GM18951 (cell line): ENCODE data around the gene NACAD.

Experiments
- POLR2A ChIP-seq: IDR thresholded peaks from 4 replicates; pipeline ENCODE4 v1.6.1; 2011; ENCODE audit warnings: mild to moderate bottlenecking; ENCODE audit not compliant: insufficient read length, insufficient read depth; ENCODE audit errors: extremely low read depth
- in situ Hi-C: fragments of 300-500 bp; cut with MboI; formaldehyde crosslinking; loops from one replicate; pipeline ENCODE4 v1.12.0; 2022; ENCODE audit warnings: low sequenced_read_pairs, mixed read lengths, inconsistent platforms; ENCODE audit not compliant: unreplicated experiment

Gene NACAD

GRCh38 chr7:45092100-45092930 is 3.5 kb upstream of the NACAD start:
- in situ Hi-C loops = no loop called here

DNA sequence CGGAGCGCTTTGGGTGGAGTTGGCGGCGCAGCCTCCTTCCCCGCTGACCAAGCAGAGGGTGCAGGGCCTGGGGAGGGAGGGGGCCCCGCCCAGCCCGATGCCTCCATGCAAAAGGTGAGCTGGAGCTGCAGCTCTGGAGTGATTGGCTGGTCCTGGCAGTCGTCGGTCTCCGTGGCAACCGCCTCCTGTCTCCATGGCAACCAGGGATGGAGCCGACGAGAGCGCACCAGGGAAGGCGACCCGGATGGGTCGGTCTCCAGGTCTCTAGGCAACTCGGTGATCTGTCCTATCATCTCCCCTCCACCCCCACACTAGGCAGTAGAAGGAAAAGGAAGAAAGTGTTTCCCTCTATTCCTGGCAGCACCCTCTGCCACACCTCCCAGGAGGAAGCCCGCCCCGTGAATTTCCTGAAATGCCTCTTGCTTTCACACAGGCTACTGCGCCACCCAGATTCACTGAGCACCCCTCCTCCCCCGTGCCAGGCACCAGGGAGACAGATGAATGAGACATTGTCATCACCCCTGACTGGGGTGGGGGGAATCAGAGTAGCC is 647 bp upstream of the NACAD start:
- in situ Hi-C loops = no loop called here
- no peak for TF ChIP-seq POLR2A

More at GRCh38 chr7:45092100-45092930, 3.5 kb upstream of the NACAD start:
- no peak for TF ChIP-seq POLR2A

GRCh38 chr7:45088146-45088701 is 545 bp downstream of the NACAD start:
- in situ Hi-C loops = no loop called here
- no peak for TF ChIP-seq POLR2A

DNA sequence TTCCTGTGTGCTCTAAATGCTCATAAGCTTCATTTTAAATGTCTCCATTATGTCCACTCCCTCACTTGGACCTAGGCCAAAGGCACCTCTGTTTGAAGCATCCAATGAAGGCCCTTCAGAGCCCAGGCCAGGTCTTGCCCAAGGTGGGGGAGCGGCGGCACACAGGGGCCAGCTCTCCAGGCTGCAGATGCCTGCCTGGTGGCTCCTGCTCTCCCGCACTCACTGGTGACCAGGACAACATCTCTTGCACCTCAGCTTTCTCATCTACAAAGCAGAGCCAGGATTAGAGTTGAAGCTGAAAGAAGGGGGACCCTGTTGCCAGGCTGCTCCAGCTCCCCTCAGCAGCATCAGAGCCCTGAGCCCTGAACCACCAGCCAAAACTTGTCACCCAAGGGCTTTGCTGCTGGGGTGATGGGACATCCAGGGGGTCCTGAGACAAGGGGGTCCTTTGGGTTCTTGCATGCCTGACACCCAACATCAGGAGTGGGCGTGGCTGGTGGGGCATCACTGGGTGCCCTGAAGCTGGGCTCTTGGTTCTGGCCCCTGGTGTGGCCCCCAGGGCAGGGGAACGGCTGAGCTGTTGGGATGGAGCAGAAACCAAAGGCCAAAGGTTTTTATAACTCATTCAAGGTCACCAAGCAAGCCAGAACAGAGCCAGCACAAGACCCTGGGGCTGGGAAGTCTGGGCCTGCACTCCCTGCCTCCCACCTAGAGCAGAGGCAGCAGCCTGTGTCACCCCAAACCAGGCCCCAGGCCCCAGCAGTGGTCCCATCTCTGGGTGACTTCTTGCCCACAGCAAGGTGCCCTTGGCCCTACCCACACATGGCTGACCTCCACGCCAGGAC is 1.2 kb downstream of the NACAD start:
- in situ Hi-C loops = no loop called here
- no peak for TF ChIP-seq POLR2A

- no peak for TF ChIP-seq POLR2A
- in situ Hi-C loops = no loop called here
Measured at GRCh38 chr7:45086331-45087065, 2.3 kb downstream of the NACAD start.

DNA sequence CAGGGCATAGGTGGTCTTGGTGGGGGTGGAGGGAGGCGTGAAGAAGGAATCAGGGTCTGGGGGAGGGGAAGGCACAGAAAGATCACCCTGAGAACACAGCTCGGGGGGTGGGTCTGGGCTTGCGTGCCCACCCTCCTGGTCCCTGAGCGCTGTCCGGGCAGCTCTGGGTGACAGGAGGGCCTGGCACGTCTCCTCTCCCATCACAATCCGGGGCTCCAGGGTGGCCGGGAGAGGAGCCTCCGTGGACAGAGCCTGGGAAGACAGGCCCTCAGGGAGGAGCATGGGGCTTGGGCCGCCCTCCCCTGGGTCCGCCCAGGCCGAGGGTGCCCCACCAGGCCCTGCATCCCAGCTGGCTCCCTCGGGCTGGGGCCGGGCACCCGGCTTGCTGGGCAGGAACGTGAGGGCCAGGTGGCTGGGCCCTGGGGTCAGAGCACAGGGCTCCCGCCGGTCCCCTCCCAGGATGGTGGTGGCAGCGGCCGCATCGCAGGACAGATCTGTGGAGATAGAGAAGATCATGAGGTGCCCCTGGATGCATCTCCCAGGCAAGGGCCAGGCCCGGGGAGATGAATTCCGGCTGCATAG is 3.1 kb downstream of the NACAD start:
- no peak for TF ChIP-seq POLR2A
- in situ Hi-C loops = no loop called here

- no peak for TF ChIP-seq POLR2A
- in situ Hi-C loops = no loop called here
Measured at GRCh38 chr7:45084901-45085618, 3.7 kb downstream of the NACAD start.

DNA sequence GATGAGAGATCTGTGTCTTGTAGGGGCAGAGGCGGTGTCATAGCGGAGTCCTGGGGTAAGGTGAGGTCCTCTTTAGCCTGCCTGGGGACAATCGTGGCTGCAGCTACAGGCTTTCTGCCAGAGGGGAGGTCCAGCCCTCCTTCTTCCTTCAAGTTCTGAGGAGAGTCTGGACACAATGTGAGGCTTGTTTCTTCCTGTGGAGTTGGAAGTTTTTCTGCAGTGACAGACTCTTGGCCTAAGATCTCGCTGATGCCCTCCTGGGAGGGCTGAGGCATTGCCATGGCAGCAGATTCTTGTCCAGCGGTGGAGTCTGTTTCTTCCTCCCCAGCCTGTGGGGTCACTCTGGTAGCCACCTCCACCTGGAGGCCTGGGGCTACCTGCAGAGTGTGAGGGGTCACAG is 4.4 kb downstream of the NACAD start:
- TF ChIP-seq POLR2A = no peak
- in situ Hi-C loops = no loop called here

GRCh38 chr7:45082831-45083331 is 5.9 kb downstream of the NACAD start:
- in situ Hi-C loops = no loop called here
- no peak for TF ChIP-seq POLR2A

GRCh38 chr7:45082031-45082830 is 6.5 kb downstream of the NACAD start:
- no peak for TF ChIP-seq POLR2A
- in situ Hi-C loops = no loop called here

DNA sequence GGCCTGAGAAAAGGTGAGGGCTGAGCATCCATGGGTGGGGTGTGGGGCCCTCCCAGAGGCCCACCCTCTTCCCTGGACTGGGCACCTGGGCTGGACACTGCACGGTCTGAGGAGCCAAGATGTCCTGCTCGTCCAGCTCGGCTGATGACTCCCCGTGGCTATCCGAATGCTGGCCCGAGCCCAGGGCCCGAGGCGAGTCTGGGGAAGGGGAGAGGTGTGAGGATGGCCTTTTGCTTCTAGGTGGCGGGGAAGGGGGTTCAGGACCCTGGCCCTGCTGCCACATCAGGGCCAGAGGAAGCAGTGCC is 7.1 kb downstream of the NACAD start:
- in situ Hi-C loops = no loop called here
- no peak for TF ChIP-seq POLR2A
